ENCODE measurements around the gene CYP2W1.

DNA sequence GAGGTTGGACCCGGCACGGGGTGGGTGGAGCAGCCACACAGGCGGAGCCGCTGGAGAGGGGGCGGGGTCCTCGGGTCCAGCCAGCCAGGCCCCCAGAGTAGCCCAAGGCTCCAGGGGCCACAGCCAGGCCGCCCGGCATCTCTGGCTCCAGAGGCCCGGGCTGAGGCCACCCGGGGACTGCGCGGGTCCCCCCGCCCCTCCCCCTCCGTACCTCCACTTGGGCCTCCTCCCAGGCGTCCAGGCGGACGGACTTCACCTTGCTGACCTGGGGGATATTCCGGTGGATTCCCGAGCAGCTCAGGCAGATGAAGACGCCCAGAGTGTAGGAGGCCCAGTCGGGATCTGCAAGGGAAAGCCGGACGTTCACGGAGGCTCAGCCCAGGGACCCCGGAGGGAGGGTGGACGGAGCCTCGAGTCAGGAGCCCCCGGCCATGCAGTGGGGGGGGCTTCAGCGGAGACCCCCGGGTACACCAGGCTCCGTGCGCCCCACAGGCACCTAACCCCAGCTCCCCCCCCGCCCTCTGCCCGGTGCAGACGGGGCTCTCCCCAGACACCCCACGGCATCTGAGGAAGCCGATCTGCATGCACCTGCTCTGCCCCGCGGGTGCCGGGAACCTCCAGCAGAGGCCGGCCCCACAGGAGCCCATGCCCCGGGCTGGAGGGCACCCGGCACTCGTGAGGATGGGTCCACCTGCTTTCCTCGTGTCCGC is 47.7 kb upstream of the CYP2W1 start:
- TF ChIP-seq, protein P1, sequence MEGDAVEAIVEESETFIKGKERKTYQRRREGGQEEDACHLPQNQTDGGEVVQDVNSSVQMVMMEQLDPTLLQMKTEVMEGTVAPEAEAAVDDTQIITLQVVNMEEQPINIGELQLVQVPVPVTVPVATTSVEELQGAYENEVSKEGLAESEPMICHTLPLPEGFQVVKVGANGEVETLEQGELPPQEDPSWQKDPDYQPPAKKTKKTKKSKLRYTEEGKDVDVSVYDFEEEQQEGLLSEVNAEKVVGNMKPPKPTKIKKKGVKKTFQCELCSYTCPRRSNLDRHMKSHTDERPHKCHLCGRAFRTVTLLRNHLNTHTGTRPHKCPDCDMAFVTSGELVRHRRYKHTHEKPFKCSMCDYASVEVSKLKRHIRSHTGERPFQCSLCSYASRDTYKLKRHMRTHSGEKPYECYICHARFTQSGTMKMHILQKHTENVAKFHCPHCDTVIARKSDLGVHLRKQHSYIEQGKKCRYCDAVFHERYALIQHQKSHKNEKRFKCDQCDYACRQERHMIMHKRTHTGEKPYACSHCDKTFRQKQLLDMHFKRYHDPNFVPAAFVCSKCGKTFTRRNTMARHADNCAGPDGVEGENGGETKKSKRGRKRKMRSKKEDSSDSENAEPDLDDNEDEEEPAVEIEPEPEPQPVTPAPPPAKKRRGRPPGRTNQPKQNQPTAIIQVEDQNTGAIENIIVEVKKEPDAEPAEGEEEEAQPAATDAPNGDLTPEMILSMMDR (IDR thresholded peaks at IDR 0.05), result no peak
- TF ChIP-seq POLR2A (IDR thresholded peaks at IDR 0.05), result no peak
- TF ChIP-seq POLR2AphosphoS5 (IDR thresholded peaks at IDR 0.05; ENCODE audit: insufficient read depth in 1 of 2, low read depth in 1 of 2), result no peak

Data from vagina (tissue), 2 donors.